Ascending aorta (tissue), 2 donors: ENCODE data around the gene MAPT. TPM values are rescaled to one million over a fixed set of nuclear protein-coding genes. Genes with fewer than 3 reads are reported as not detected.

Source experiments
- DNase-seq, 2 donors: peaks; one replicate each; pipeline ENCODE4 v3.0.0-alpha.2; 2019; ENCODE audit warnings: low spot score in 2 of 2
- H3K27ac ChIP-seq, 2 donors: fragments of 200-600 bp; sonication (generic); one replicate each; pipeline ENCODE4 v1.5.1; 2016 to 2017; ENCODE audit warnings: mild to moderate bottlenecking in 1 of 2
- H3K27me3 ChIP-seq: fragments of 200-600 bp; sonication (generic); one replicate; pipeline ENCODE4 v1.5.1; 2017
- H3K36me3 ChIP-seq, 2 donors: fragments of 200-600 bp; sonication (generic); one replicate each; pipeline ENCODE4 v1.5.1; 2016
- H3K4me1 ChIP-seq, 2 donors: fragments of 200-600 bp; sonication (generic); one replicate each; pipeline ENCODE4 v1.5.1; 2016 to 2017; ENCODE audit warnings: mild to moderate bottlenecking in 1 of 2
- H3K4me3 ChIP-seq, 2 donors: fragments of 200-600 bp; sonication (generic); one replicate each; pipeline ENCODE4 v1.5.1; 2016 to 2017; ENCODE audit warnings: mild to moderate bottlenecking in 1 of 2
- H3K9me3 ChIP-seq, 2 donors: fragments of 200-600 bp; sonication (generic); one replicate each; pipeline ENCODE4 v1.5.1; 2016
- intact Hi-C: fragments of 100-400 bp; cut with DNase I; formaldehyde crosslinking; loops from one replicate; pipeline ENCODE4 v1.15.1; 2023
- total RNA-seq: library from RNA; depleted of rRNA; stranded (reverse); fragments of >200 nt; gene quantifications from one replicate; pipeline ENCODE4 v1.1.0, GENCODE V29; 2016
- TF ChIP-seq, protein P1 (sequence below), 3 experiments: fragments of 200-600 bp in 2 of 3; fragments of 450-650 bp in 1 of 3; sonication (generic) in 2 of 3; IDR thresholded peaks; one replicate each; pipeline ENCODE4 v1.5.1; 2016 to 2019; ENCODE audit warnings: antibody characterized with exemption in 3 of 3, mild to moderate bottlenecking in 1 of 3, moderate library complexity in 1 of 3

The MAPT gene
- total RNA-seq, 1 donor from 2014 or later: 0.32 TPM

DNA sequence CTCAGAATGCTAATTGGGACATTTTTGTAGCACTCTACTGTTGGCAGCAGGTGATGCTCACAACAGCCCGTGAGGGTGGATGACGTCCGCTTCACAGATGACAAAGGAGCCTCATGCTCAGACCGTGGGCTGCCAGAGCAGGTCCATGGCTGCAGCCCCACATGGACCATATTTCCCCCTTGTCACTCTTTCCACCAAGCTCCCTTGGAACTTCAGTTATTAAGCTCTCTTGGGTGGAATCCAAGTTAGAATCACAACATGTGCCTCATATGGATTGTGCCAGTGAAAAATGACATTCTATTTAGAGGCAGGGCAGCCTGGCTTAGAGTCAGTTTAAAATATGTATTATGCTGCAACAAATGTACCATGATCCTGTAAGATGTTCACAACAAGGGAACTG lies 71.5 kb downstream of the MAPT start:
- no peak for DNase-seq
- Histone ChIP-seq H3K27ac (no peak overlapping the region), H3K9me3 (no peaks in the 10 kb centered on the region), H3K4me1 (no peaks in the 10 kb centered on the region), H3K36me3 (no peaks in the 10 kb centered on the region), H3K27me3 (no peaks in the 10 kb centered on the region), H3K4me3 (no peak overlapping the region)
- TF ChIP-seq, protein P1, sequence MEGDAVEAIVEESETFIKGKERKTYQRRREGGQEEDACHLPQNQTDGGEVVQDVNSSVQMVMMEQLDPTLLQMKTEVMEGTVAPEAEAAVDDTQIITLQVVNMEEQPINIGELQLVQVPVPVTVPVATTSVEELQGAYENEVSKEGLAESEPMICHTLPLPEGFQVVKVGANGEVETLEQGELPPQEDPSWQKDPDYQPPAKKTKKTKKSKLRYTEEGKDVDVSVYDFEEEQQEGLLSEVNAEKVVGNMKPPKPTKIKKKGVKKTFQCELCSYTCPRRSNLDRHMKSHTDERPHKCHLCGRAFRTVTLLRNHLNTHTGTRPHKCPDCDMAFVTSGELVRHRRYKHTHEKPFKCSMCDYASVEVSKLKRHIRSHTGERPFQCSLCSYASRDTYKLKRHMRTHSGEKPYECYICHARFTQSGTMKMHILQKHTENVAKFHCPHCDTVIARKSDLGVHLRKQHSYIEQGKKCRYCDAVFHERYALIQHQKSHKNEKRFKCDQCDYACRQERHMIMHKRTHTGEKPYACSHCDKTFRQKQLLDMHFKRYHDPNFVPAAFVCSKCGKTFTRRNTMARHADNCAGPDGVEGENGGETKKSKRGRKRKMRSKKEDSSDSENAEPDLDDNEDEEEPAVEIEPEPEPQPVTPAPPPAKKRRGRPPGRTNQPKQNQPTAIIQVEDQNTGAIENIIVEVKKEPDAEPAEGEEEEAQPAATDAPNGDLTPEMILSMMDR (IDR thresholded peaks at IDR 0.05): no peak
- intact Hi-C loops: no loop called here

DNA sequence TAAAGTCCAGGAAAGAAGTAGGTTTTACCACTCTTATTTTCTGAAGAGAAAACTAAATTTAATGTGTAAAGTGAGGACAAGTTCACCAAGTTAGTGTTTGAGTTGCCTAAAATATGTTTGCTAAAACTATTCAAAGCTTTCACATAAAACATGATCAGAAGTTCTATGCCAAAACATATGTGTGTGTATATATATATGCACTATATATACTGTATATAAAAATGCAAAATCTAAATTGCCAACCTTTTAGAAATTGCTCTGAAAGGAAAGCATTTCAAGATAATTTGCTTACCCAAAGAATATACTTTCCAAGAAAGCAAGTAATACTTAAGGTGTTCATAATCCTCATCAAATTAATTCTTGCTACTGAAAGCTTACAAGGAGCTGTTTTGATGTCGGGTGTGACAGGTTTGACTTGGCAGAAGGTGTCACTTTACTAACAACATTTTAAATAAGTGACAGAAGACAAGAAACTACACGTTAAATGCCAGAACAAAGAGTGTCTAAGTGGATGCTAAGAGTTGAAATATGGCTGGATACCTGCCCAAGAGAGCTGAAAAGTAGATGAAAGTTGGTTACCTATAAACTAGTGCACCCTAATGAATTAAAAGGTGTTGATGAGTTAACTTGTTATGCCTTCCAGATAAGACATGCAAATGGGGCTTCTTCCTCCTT lies 72.4 kb downstream of the MAPT start:
- no peaks in the 10 kb centered on the region for H3K36me3 ChIP-seq
- no peaks in the 10 kb centered on the region for H3K9me3 ChIP-seq
- no peak overlapping the region for H3K27ac ChIP-seq
- no peak for DNase-seq
- no peaks in the 10 kb centered on the region for H3K27me3 ChIP-seq
- intact Hi-C loops: no loop called here
- H3K4me1 ChIP-seq: no peaks in the 10 kb centered on the region
- no peak overlapping the region for H3K4me3 ChIP-seq
- TF ChIP-seq, protein P1 (IDR thresholded peaks at IDR 0.05): no peak

DNA sequence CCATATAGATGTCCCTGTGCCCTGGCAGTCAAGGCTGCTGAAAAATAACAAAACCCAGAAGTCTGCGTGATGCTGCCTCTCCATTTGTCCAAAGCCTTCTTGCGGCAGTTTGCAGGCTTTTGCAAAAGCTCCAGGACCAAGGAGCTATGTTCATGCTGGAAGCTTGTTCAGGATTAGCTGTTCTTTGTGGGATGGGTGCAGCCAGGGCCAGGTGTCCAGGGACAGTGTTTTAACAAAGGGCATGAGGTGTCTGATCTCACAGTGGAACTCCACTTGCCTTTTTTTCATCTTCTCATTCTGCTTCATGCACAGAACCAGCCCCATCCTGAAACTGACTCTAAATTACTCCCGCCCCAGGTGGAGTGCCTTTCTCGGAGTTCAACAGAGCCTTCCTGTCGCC lies 73.0 kb downstream of the MAPT start:
- no peaks in the 10 kb centered on the region for H3K4me1 ChIP-seq
- no peaks in the 10 kb centered on the region for H3K27me3 ChIP-seq
- no peaks in the 10 kb centered on the region for H3K36me3 ChIP-seq
- H3K9me3 ChIP-seq: no peaks in the 10 kb centered on the region
- intact Hi-C loops: no loop called here
- H3K27ac ChIP-seq: no peak overlapping the region
- TF ChIP-seq, protein P1 (IDR thresholded peaks at IDR 0.05): no peak
- no peak for DNase-seq
- H3K4me3 ChIP-seq: no peak overlapping the region

DNA sequence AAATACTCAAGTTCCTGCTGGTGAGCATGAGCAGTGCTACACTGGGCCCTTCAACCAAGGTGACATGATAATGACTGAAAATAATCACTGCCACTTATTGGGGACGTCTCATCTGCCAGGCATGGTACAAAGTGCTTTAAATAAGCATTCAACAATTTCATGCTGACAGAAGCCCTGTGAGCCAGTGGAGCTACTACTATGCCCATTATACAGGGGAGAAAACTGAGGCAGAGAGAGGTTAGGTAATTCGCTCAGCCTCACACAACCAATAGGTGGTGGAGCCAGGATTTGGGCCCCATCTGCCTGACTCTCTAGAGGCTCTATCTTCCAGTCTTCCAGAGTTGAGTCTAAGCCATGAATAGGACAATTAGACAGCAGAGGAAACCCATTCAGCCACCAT lies 74.4 kb downstream of the MAPT start:
- Histone ChIP-seq H3K4me1 (no peaks in the 10 kb centered on the region), H3K36me3 (no peaks in the 10 kb centered on the region), H3K27ac (no peak overlapping the region), H3K27me3 (no peaks in the 10 kb centered on the region), H3K4me3 (no peak overlapping the region), H3K9me3 (no peaks in the 10 kb centered on the region)
- TF ChIP-seq, protein P1 (IDR thresholded peaks at IDR 0.05): no peak
- intact Hi-C loops: no loop called here
- DNase-seq: no peak

DNA sequence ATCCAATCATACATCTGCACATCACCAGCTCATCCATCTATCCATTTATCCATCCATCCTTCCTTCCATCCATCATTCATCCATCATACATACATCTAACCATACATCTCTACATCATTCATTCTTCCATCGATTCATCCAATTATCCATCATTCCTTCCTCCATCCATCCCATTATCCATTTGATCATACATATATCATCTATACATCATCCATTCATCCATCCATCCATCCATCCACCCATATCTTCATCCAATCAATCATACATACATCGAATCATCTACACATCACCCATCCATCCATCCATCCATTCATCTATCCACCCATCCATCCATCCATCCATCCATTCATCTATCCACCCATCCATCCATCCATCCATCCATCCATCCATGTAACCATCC lies 75.4 kb downstream of the MAPT start:
- intact Hi-C loops: no loop called here
- DNase-seq: no peak

More for the DNA sequence above, 75.4 kb downstream of the MAPT start:
- TF ChIP-seq, protein P1 (IDR thresholded peaks at IDR 0.05): no peak
- Histone ChIP-seq H3K4me1 (no peaks in the 10 kb centered on the region), H3K27me3 (no peaks in the 10 kb centered on the region), H3K36me3 (no peaks in the 10 kb centered on the region), H3K27ac (no peak overlapping the region), H3K9me3 (no peaks in the 10 kb centered on the region), H3K4me3 (no peak overlapping the region)
